ENCODE results near the gene KRT6C.

GRCh38 chr12:52434760-52435530 is 38.7 kb downstream of the KRT6C start:
- TF ChIP-seq CTCF (IDR thresholded peaks at IDR 0.05) (no peak), POLR2A (IDR thresholded peaks at IDR 0.05) (no peak)

All from right lobe of liver (tissue), 4 donors.